ENCODE measurements around the gene EZH2.

DNA sequence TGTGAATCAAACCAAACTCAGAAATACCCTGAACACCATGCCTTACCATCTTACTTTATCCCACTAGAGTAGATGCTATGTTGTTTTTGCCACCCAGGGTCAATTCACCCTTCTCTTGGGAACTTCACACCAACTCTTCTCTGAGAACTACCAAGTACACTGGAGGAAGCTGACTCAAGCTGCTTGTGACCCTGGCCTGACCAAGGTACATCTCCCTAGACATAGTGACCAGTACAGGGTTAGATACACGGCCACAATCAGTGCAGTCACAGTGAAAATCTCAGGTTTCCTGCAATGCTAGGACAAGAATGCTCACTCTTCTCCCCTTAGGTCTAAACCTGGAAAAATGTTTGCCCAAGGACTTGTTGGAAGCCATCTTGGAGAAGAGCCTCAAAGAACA, 31.8 kb downstream of the EZH2 start:
- TF ChIP-seq POLR2AphosphoS5 (IDR thresholded peaks at IDR 0.05; ENCODE audit: low read depth, low read length): no peak
- no peak for TF ChIP-seq POLR2A (IDR thresholded peaks at IDR 0.05; ENCODE audit: low read depth, low read length)
- no peak for TF ChIP-seq TAF1 (IDR thresholded peaks at IDR 0.05; ENCODE audit: low read depth, low read length)
- no peak for TF ChIP-seq SPI1 (IDR thresholded peaks at IDR 0.05; ENCODE audit: low read depth, low read length)
